GM12878 (cell line): Measurements from ENCODE around the gene PDHA1. TPM values are rescaled to one million over a fixed set of nuclear protein-coding genes. Genes with fewer than 3 reads are reported as not detected.
A peak's percentile ranks its signal among the peaks of the same experiment; 100 is the strongest.

Experiments used
- ATAC-seq: fragments of 200-7000 bp; cut with Tn5 transposase; 3 replicates; pipeline ENCODE4 v1.9.1; 2020; ENCODE audit warnings: mild to moderate bottlenecking, moderate library complexity
- BruUV-seq: library from RNA; stranded (reverse); fragments of 400-500 nt; replicated peaks from 2 replicates; lab custom pipeline; 2021; lab: Mats Ljungman, UMichigan
- CTCF ChIA-PET: fragments of 300-600 bp; sonication (Branson Sonifier 250); formaldehyde crosslinking; extraction: SDS; loops from one replicate; lab custom pipeline; 2021; ENCODE audit warnings: inconsistent platforms; lab: Yijun Ruan, JAX
- POLR2A ChIA-PET: fragments of 350-600 bp; formaldehyde crosslinking; extraction: SDS; loops from one replicate; lab custom pipeline; 2021; ENCODE audit warnings: inconsistent platforms; lab: Charles Lee
- RAD21 ChIA-PET: fragments of 300-600 bp; sonication (Branson Sonifier 250); formaldehyde crosslinking; loops from one replicate; lab custom pipeline; 2023; ENCODE audit warnings: antibody characterized with exemption; ENCODE audit not compliant: unreplicated experiment; lab: Charles Lee
- SMC1A ChIA-PET: fragments of 300-600 bp; sonication (Branson Sonifier 250); formaldehyde crosslinking; loops from one replicate; lab custom pipeline; 2023; ENCODE audit not compliant: unreplicated experiment, uncharacterized antibody; lab: Charles Lee
- DNase-seq: peaks from one replicate; pipeline ENCODE4 v3.0.0-alpha.2; 2011; ENCODE audit warnings: low read depth, low spot score
- FAIRE-seq: peaks from 3 replicates; lab custom pipeline; 2011; peaks lifted over from hg19 to GRCh38; lab: Jason Lieb, UNC
- H2AFZ ChIP-seq: 2 replicates; pipeline ENCODE4 v1.6.0; 2011; ENCODE audit warnings: low read depth, low read length, control low read depth; ENCODE audit not compliant: control insufficient read depth
- H3K27ac ChIP-seq: 2 replicates; pipeline ENCODE4 v1.5.1; 2011; ENCODE audit warnings: control low read depth; ENCODE audit not compliant: control insufficient read depth, insufficient read depth
- H3K27me3 ChIP-seq, 2 experiments: replicated peaks in 1 of 2; 2 replicates each; pipeline versions ENCODE4 v1.6.0 to v1.6.1; 2011; ENCODE audit warnings: low read length in 1 of 2; ENCODE audit not compliant: control insufficient read depth in 2 of 2, insufficient read depth in 2 of 2
- H3K36me3 ChIP-seq, 2 experiments: 2 replicates each; pipeline ENCODE4 v1.5.1; 2011; ENCODE audit warnings: low read length in 1 of 2; ENCODE audit not compliant: control insufficient read depth in 2 of 2, insufficient read depth in 2 of 2
- H3K4me1 ChIP-seq: 2 replicates; pipeline ENCODE4 v1.6.1; 2011; ENCODE audit warnings: mild to moderate bottlenecking, low read length, moderate library complexity, mixed read lengths; ENCODE audit not compliant: control insufficient read depth, insufficient read depth
- H3K4me2 ChIP-seq: 2 replicates; pipeline ENCODE4 v1.6.0; 2011; ENCODE audit warnings: control low read depth; ENCODE audit not compliant: control insufficient read depth, insufficient read depth
- H3K4me3 ChIP-seq: fragments of 200-600 bp; sonication (generic); 2 replicates; pipeline ENCODE4 v1.5.1; 2016
- H3K79me2 ChIP-seq: 2 replicates; pipeline ENCODE4 v1.6.0; 2011; ENCODE audit warnings: low read length; ENCODE audit not compliant: control insufficient read depth, insufficient read depth
- H3K9ac ChIP-seq: 2 replicates; pipeline ENCODE4 v1.8.0; 2011; ENCODE audit warnings: low read length, control low read depth, mixed read lengths; ENCODE audit not compliant: control insufficient read depth, insufficient read depth
- H3K9me3 ChIP-seq: replicated peaks from 3 replicates; pipeline ENCODE4 v1.5.1; 2011; ENCODE audit warnings: mild to moderate bottlenecking, low read length; ENCODE audit not compliant: control insufficient read depth, insufficient read depth
- H4K20me1 ChIP-seq: 2 replicates; pipeline ENCODE4 v1.6.0; 2011; ENCODE audit not compliant: control insufficient read depth, insufficient read depth
- ASH2L ChIP-seq: fragments of 300-600, 200-600 bp; sonication (generic); IDR thresholded peaks from 2 replicates; pipeline ENCODE4 v1.6.1; 2017; ENCODE audit warnings: low read depth, mild to moderate bottlenecking, borderline replicate concordance
- CHD1 ChIP-seq: IDR thresholded peaks from 2 replicates; pipeline ENCODE4 v1.6.1; 2012; ENCODE audit warnings: low read depth, low read length, improper control_type of control experiment
- CREM ChIP-seq: IDR thresholded peaks from 2 replicates; pipeline ENCODE4 v1.6.1; 2014; ENCODE audit warnings: antibody characterized with exemption, low read depth
- CTCF ChIP-seq, 3 experiments: IDR thresholded peaks in 2 of 3; conservative IDR thresholded peaks in 1 of 3; 2 replicates each; pipeline ENCODE4 v1.5.1; 2011; ENCODE audit warnings: low read depth in 3 of 3, low read length in 3 of 3, mild to moderate bottlenecking in 3 of 3, control low read depth in 2 of 3, moderate library complexity in 2 of 3, inconsistent platforms in 1 of 3, mixed read lengths in 1 of 3; ENCODE audit not compliant: control insufficient read depth in 2 of 3, insufficient read depth in 1 of 3; ENCODE audit errors: extremely low read depth in 1 of 3
- HCFC1 ChIP-seq: fragments of 150-350 bp; IDR thresholded peaks from 2 replicates; pipeline ENCODE4 v1.6.1; 2014; ENCODE audit warnings: low read length
- MTA3 ChIP-seq: IDR thresholded peaks from 2 replicates; pipeline ENCODE4 v1.6.1; 2012; ENCODE audit warnings: low read length, inconsistent platforms, borderline replicate concordance
- RAD21 ChIP-seq: IDR thresholded peaks from 2 replicates; pipeline ENCODE4 v1.6.1; 2011; ENCODE audit warnings: mild to moderate bottlenecking, low read depth, low read length, moderate library complexity; ENCODE audit not compliant: insufficient read depth
- RUNX3 ChIP-seq: IDR thresholded peaks from 2 replicates; pipeline ENCODE4 v1.6.1; 2012; ENCODE audit warnings: low read length, inconsistent platforms
- SMC3 ChIP-seq: IDR thresholded peaks from 2 replicates; pipeline ENCODE4 v1.6.1; 2011; ENCODE audit warnings: low read length, improper control_type of control experiment, borderline replicate concordance
- SUPT20H ChIP-seq: IDR thresholded peaks from 2 replicates; pipeline ENCODE4 v1.6.1; 2011; ENCODE audit warnings: low read depth, mild to moderate bottlenecking, low read length, moderate library complexity, borderline replicate concordance; ENCODE audit not compliant: control insufficient read depth
- TCF3 ChIP-seq: IDR thresholded peaks from 2 replicates; pipeline ENCODE4 v1.6.1; 2012; ENCODE audit warnings: low read depth, mild to moderate bottlenecking, low read length, borderline replicate concordance; ENCODE audit not compliant: insufficient read depth
- YY1 ChIP-seq: IDR thresholded peaks from 2 replicates; pipeline ENCODE4 v1.6.1; 2011; ENCODE audit warnings: low read depth, mild to moderate bottlenecking, low read length
- ZNF384 ChIP-seq: IDR thresholded peaks from 2 replicates; pipeline ENCODE4 v1.6.1; 2012; ENCODE audit warnings: low read depth, mild to moderate bottlenecking, low read length, improper control_type of control experiment, borderline replicate concordance
- WGBS: methylation state at CpG from one replicate; pipeline ENCODE4 v1.1.6; 2016; ENCODE audit warnings: low lambda C conversion rate; ENCODE audit not compliant: insufficient replicate concordance, insufficient coverage; ENCODE audit errors: missing lambda C conversion rate; 5-methylcytosine and 5-hydroxymethylcytosine counted together
- in situ Hi-C: fragments of 300-500 bp; cut with MboI; formaldehyde crosslinking; loops from 9 replicates; pipeline ENCODE4 v1.14.3; 2018; ENCODE audit warnings: mixed read lengths
- intact Hi-C: fragments of 100-400 bp; cut with micrococcal nuclease; formaldehyde crosslinking; loops from one replicate; pipeline ENCODE4 v1.14.2; 2022; ENCODE audit not compliant: unreplicated experiment
- polyA plus RNA-seq, 11 experiments: library from polyadenylated mRNA; depleted of rRNA in 4 of 11; unstranded in 6 of 11; stranded (reverse) in 5 of 11; fragments of >200 nt; fragmentation: Nextera tagmentation in 4 of 11; fragmentation: Illumina TruSeq in 1 of 11; extraction: Ambion mirVana in 4 of 11; extraction: Trizol in 1 of 11; gene quantifications; 1 replicate in 1 of 11; 2 replicates in 10 of 11; pipeline versions ENCODE4 v1.2.1 to v1.2.3, GENCODE V29; 2011 to 2016; ENCODE audit warnings: inconsistent platforms in 2 of 11, missing spikeins in 2 of 11, low read depth in 1 of 11
- total RNA-seq, 4 experiments: library from RNA; depleted of rRNA in 3 of 4; stranded (reverse); fragments of >200 nt in 3 of 4; fragmentation: Illumina TruSeq in 1 of 4; extraction: Trizol in 1 of 4; gene quantifications; 2 replicates each; pipeline versions ENCODE4 v1.2.1 to v1.2.3, GENCODE V29; 2013 to 2021

The PDHA1 gene
- total and polyA plus RNA-seq, 10 of the 15 experiments (the other 5 are each of a cell fraction or from before 2014, with no cell fraction given), result 175 to 370 (median 270) TPM

- peak overlapping the region; percentile 71 for H2AFZ ChIP-seq
- H3K4me2 ChIP-seq, result peak overlapping the region; percentile 89
- BruUV-seq, result no TSS peak
- no peak for DNase-seq
- H3K27me3 ChIP-seq, result no peaks in the 10 kb centered on the region
- no peak overlapping the region; the same call in 1 of the 2 replicates for H3K9ac ChIP-seq
- TF ChIP-seq HCFC1 (no peak), TCF3 (no peak), RUNX3 (peak; percentile 57), ZNF384 (0 out of 2 replicates have a peak, but pooled peaks have one; percentile 20), YY1 (0 out of 2 replicates have a peak, but pooled peaks have one; percentile 19), ASH2L (no peak), CREM (no peak), CTCF (IDR thresholded peaks at IDR 0.05 in 2 of 3, conservative IDR thresholded peaks at IDR 0.05 in 1 of 3; ENCODE audit: control insufficient read depth in 2 of 3, extremely low read depth in 1 of 3, insufficient read depth in 1 of 3, low read depth in 3 of 3, low read length in 3 of 3) (peak; percentile 67 to 81 (median 69)), SUPT20H (no peak), MTA3 (no peak), CHD1 (no peak), RAD21 (peak; percentile 78), SMC3 (peak; percentile 58)
- TF ChIP-seq, all 136 proteins: peak for 6
- H3K36me3 ChIP-seq, result no peaks in the 10 kb centered on the region
- SMC1A ChIA-PET, result interaction anchor here (0.6 to 2.3 kb wide), 9 partner anchors 10 to 757 kb away, joined by 3 to 7 read pairs (median 4); no protein-coding TSS in a partner anchor
- no peaks in the 10 kb centered on the region for H3K79me2 ChIP-seq
- H3K4me3 ChIP-seq, result peak overlapping the region; percentile 28; the same call in 1 of the 2 replicates
- WGBS, result 22% methylated on average over 9 of the region's 9 CpGs
- POLR2A ChIA-PET, result interaction anchor here (0.6 to 0.7 kb wide), 2 partner anchors 433 to 648 kb away, joined by 3 read pairs; no protein-coding TSS in a partner anchor
- H3K4me1 ChIP-seq, result no peaks in the 10 kb centered on the region; the same call in 1 of the 2 replicates
- FAIRE-seq (no peak), ATAC-seq (peak; percentile 94)
- H3K27ac ChIP-seq, result no peak overlapping the region
- intact Hi-C loops, result loop anchor here (2.0 to 5.0 kb wide), 3 partner anchors 160 to 695 kb away; partner anchors contain the start of gene BCLAF3
- CTCF ChIA-PET, result interaction anchor here (0.6 to 2.3 kb wide), 17 partner anchors 10 to 722 kb away, joined by 3 to 12 read pairs (median 4); partner anchors contain the start of gene BCLAF3
- no peaks in the 10 kb centered on the region for H4K20me1 ChIP-seq
- RAD21 ChIA-PET, result interaction anchor here (0.7 to 1.5 kb wide), 9 partner anchors 11 to 699 kb away, joined by 3 to 8 read pairs (median 4); no protein-coding TSS in a partner anchor
- no peaks in the 10 kb centered on the region; the same call in 2 of the 3 replicates for H3K9me3 ChIP-seq
- in situ Hi-C loops, result loop anchor here (5.0 to 25.0 kb wide), 2 partner anchors 515 to 700 kb away; partner anchors contain the start of gene SH3KBP1
These were observed 28.4 kb downstream of the PDHA1 start for GRCh38 chrX:19372170-19372546.
